Colonic mucosa (tissue), 4 donors: Measurements from ENCODE around the gene COL2A1. TPM values are rescaled to one million over a fixed set of nuclear protein-coding genes. Genes with fewer than 3 reads are reported as not detected.

Experiments used
- DNase-seq: peaks from one replicate; pipeline ENCODE4 v3.0.0-alpha.2; 2020
- H3K27ac ChIP-seq: fragments of 200-600 bp; one replicate; pipeline ENCODE4 v1.8.0; 2021
- H3K27me3 ChIP-seq: fragments of 200-600 bp; one replicate; pipeline ENCODE4 v1.8.0; 2021
- H3K36me3 ChIP-seq: fragments of 200-600 bp; one replicate; pipeline ENCODE4 v1.8.0; 2021
- H3K4me1 ChIP-seq: fragments of 200-600 bp; one replicate; pipeline ENCODE4 v1.8.0; 2021; ENCODE audit warnings: mild to moderate bottlenecking
- H3K4me3 ChIP-seq: fragments of 200-600 bp; one replicate; pipeline ENCODE4 v1.8.0; 2021
- H3K9ac ChIP-seq, 2 donors: one replicate each; pipeline ENCODE4 v1.7.0; 2013; ENCODE audit warnings: control low read depth in 2 of 2, low read depth in 2 of 2, low read length in 2 of 2
- H3K9me3 ChIP-seq: fragments of 200-600 bp; one replicate; pipeline ENCODE4 v1.8.0; 2021
- intact Hi-C: fragments of 100-400 bp; cut with DNase I; formaldehyde crosslinking; loops from one replicate; pipeline ENCODE4 v1.14.1; 2022
- total RNA-seq, 2 donors: library from RNA; stranded (reverse); fragmentation: NEBNext Ultra II Directional in 1 of 2; extraction: Animal tissue kit (Norgen Biotek cat#: 25700) in 1 of 2; gene quantifications; one replicate each; pipeline ENCODE4 v1.2.1, GENCODE V29; 2021
- TF ChIP-seq, protein P1 (sequence below): fragments of 200-600 bp; IDR thresholded peaks from one replicate; pipeline ENCODE4 v1.8.0; 2022; ENCODE audit warnings: antibody characterized with exemption, mild to moderate bottlenecking
- donor health status: healthy.
- donor health status: DM: no; HTN: no; CAD: no.
- donor health status: DM: no; HTN: no; CAD: no.

Gene COL2A1
- total RNA-seq, 2 donors from 2014 or later, result 1.1 to 1.3 TPM

DNA sequence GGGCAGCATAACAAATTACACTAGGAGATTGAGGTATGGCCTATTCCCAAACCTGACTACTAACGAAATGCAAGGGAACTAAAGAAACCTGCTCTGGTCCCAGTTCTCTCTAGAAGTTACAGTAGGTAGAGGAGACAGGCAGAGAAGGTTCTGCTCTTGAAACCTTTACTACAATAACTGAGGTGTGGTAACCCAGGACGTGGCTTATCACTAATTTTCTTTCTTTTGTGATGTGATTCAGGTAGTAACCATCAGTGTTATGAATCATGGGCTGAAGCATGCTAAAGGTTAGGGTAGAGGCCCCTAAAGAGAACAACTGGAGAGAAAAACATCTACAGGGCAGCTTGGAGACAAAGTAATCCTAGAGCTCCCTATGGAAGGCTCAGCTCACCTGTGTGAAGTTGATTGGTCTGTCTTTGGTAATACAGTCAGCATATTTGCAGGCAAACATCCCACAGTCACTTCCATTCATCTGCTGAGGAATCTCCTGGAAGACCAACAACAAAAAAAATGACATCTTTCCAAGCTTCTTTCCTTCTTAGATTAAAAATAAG, 41.8 kb upstream of the COL2A1 start:
- no peaks in the 10 kb centered on the region for H3K27me3 ChIP-seq
- no peak overlapping the region for H3K4me3 ChIP-seq
- no peaks in the 10 kb centered on the region for H3K36me3 ChIP-seq
- H3K9ac ChIP-seq, result no peak overlapping the region
- no peaks in the 10 kb centered on the region for H3K4me1 ChIP-seq
- TF ChIP-seq, protein P1, sequence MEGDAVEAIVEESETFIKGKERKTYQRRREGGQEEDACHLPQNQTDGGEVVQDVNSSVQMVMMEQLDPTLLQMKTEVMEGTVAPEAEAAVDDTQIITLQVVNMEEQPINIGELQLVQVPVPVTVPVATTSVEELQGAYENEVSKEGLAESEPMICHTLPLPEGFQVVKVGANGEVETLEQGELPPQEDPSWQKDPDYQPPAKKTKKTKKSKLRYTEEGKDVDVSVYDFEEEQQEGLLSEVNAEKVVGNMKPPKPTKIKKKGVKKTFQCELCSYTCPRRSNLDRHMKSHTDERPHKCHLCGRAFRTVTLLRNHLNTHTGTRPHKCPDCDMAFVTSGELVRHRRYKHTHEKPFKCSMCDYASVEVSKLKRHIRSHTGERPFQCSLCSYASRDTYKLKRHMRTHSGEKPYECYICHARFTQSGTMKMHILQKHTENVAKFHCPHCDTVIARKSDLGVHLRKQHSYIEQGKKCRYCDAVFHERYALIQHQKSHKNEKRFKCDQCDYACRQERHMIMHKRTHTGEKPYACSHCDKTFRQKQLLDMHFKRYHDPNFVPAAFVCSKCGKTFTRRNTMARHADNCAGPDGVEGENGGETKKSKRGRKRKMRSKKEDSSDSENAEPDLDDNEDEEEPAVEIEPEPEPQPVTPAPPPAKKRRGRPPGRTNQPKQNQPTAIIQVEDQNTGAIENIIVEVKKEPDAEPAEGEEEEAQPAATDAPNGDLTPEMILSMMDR, result no peak
- no peak overlapping the region for H3K27ac ChIP-seq
- DNase-seq, result no peak
- no peaks in the 10 kb centered on the region for H3K9me3 ChIP-seq
- intact Hi-C loops, result no loop called here

DNA sequence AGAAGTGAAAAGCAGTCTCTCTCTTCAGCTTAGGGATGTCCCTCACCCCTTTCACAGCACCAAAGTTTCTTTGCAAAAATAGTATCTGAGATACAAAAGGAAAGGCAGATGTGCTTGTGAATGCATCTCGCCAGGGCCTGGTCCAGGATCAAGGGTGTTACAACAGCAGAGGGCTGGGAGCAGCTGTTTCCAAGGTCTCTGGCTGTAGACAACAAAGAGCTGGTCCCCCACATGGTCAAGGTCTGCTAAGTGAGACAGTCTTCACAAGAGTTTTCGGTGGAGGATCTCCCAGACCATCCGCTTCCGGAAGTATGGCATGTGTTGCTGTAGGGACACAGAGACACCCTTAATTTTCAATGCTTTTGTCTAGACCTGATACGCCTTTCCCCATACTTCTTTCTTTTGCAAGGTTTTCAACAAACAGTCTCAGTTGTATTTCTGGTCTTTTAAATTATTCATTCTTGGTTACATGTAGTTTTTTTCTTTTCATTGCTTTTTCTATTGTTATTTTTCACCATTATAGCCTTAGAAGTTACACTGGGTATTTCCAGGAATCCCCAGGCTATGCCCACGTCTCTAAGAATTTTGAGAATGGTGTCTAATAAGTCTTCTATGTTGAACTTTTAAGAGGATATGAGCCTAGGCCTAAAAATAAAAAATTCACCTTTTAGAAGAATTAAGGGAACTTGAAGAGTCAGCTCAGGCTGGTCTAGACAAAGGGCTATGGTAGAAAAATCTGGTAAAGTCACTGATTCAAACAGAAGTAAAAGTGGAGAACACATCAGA, 41.0 kb upstream of the COL2A1 start:
- intact Hi-C loops, result no loop called here
- TF ChIP-seq, protein P1, result no peak
- no peak overlapping the region for H3K4me3 ChIP-seq
- H3K27me3 ChIP-seq, result no peaks in the 10 kb centered on the region
- H3K27ac ChIP-seq, result no peak overlapping the region
- H3K9ac ChIP-seq, result no peak overlapping the region
- H3K9me3 ChIP-seq, result no peaks in the 10 kb centered on the region
- no peaks in the 10 kb centered on the region for H3K36me3 ChIP-seq
- no peak for DNase-seq
- peaks cover 6% of the 10 kb centered on the region for H3K4me1 ChIP-seq

DNA sequence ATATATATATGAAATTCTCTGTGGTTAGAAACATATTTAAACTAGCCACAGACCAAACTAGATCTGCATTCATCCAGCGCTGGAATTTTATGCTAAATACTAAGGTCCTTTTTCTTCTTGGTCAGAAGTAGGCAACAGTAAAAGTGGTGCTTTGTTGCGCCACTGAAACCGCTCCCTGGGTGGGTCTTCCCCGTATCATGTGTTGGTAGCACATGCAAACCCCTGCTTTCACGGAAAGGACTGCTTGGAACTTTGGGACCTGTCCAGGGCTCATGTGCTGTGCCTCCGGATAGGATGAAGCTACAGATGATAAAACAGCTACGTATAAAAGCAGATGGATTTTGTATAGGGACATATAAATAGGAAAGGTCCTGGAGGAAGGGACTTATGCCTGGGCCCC, 40.1 kb upstream of the COL2A1 start:
- no peak overlapping the region for H3K4me3 ChIP-seq
- TF ChIP-seq, protein P1, result no peak
- H3K9ac ChIP-seq, result no peak overlapping the region
- DNase-seq, result no peak
- H3K27me3 ChIP-seq, result no peaks in the 10 kb centered on the region
- no peaks in the 10 kb centered on the region for H3K36me3 ChIP-seq
- no peaks in the 10 kb centered on the region for H3K9me3 ChIP-seq
- no peak overlapping the region for H3K27ac ChIP-seq
- intact Hi-C loops, result no loop called here
- peaks cover 7% of the 10 kb centered on the region for H3K4me1 ChIP-seq

DNA sequence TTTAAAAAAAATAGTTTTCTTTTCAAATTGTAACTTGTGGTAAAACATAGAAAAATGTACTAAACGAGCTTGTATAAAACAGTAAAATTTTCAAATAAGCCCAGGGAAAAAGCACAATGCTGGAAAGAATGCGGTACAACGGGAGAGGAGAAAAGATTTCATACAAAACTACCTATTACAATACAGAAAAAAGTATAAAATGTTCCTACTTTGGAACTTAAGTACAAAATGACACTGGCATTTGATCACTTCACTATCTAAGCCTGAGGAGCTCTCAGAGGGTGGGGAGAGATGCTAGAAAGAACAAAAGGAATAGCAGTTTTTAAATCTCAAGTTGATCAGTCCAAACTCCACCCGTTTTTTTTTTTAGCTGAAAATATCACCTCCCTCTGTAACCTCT, 39.5 kb upstream of the COL2A1 start:
- H3K4me1 ChIP-seq, result peaks cover 7% of the 10 kb centered on the region
- no peak for DNase-seq
- H3K36me3 ChIP-seq, result no peaks in the 10 kb centered on the region
- no peaks in the 10 kb centered on the region for H3K9me3 ChIP-seq
- H3K27ac ChIP-seq, result no peak overlapping the region
- H3K9ac ChIP-seq, result no peak overlapping the region
- no peak overlapping the region for H3K4me3 ChIP-seq
- intact Hi-C loops, result no loop called here
- TF ChIP-seq, protein P1, result no peak
- no peaks in the 10 kb centered on the region for H3K27me3 ChIP-seq

DNA sequence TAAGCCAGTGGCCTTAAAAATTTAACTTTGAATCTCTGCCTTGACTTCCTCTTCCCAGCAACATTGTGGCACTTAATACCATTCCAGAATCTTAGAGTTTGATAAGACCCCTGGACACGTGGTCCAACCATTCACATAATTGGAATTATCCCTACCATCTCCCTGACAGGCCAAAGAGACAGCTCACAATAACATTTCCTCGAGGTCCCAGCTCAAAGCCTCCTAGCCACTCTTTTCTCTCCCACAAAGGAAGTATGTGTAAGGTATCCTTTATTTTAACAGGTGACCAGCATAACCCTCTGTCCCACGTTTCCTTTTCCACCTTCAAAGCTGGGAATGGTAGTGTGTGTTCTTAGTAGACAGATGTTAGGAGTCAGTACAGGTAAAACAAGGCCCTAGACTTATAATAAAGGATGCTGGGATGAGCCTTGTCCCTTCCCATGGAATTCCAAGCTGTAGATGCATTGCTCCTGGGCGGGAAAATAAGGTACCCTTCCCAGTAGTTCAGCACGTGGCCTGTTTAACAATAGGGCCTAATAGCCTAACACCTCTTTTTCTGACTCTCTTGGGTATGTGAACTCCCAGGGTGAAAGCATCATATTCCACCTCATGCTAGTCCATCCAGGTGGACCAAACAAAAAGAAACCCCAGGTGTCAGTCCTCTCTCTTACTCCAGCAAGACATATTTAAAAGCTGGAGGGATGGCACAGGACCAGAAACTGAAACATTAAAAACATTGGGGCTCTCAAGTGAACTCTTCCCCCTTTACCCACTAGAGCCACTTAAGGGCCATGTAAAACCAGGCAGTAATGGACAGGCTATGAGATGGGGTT, 37.5 kb upstream of the COL2A1 start:
- Histone ChIP-seq H3K27ac (no peak overlapping the region), H3K4me1 (peaks cover 7% of the 10 kb centered on the region), H3K4me3 (no peak overlapping the region), H3K9ac (no peak overlapping the region), H3K9me3 (no peaks in the 10 kb centered on the region), H3K36me3 (no peaks in the 10 kb centered on the region), H3K27me3 (no peaks in the 10 kb centered on the region)
- TF ChIP-seq, protein P1, result no peak
- no peak for DNase-seq
- intact Hi-C loops, result no loop called here
